Measurements from ENCODE around the gene CNOT9.

The CNOT9 gene

GRCh38 chr2:218644721-218645120 lies 76.1 kb downstream of the CNOT9 start:
- no peak for DNase-seq

GRCh38 chr2:218645126-218645525 lies 76.5 kb downstream of the CNOT9 start:
- no peak for DNase-seq
